ENCODE measurements around the gene UPK2.

GRCh38 chr11:118938491-118939403, 17.4 kb upstream of the UPK2 start:
- TF ChIP-seq YY1 (IDR thresholded peaks at IDR 0.05; ENCODE audit: insufficient read depth, insufficient read length), result no peak
- TF ChIP-seq ZNF274 (IDR thresholded peaks at IDR 0.05; ENCODE audit: low read depth, low read length), result no peak
- TF ChIP-seq SUZ12 (IDR thresholded peaks at IDR 0.05; ENCODE audit: extremely low read depth, insufficient read depth, insufficient read length), result no peak
